GM12891 (cell line): ENCODE measurements around the gene CDH13.

ENCODE experiments used
- POLR2A ChIP-seq: IDR thresholded peaks from 2 replicates; pipeline ENCODE4 v1.6.1; 2011; ENCODE audit warnings: low read depth, low read length, control low read depth
- POLR2AphosphoS5 ChIP-seq: IDR thresholded peaks from 2 replicates; pipeline ENCODE4 v1.6.1; 2011; ENCODE audit warnings: low read depth, low read length, control low read depth
- TAF1 ChIP-seq: IDR thresholded peaks from 2 replicates; pipeline ENCODE4 v1.6.1; 2011; ENCODE audit warnings: low read depth, low read length, control low read depth

- TF ChIP-seq POLR2A: no peak
- no peak for TF ChIP-seq POLR2AphosphoS5
- no peak for TF ChIP-seq TAF1
These were observed 952.3 kb downstream of the CDH13 start for GRCh38 chr16:83579027-83579426.
